K562 (cell line): Measurements from ENCODE around the gene STX1B. TPM values are rescaled to one million over a fixed set of nuclear protein-coding genes. Genes with fewer than 3 reads are reported as not detected.

Experiments used
- ARID1B ChIP-seq: fragments of 450-650 bp; IDR thresholded peaks from 2 replicates; pipeline ENCODE4 v1.6.1; 2016; ENCODE audit warnings: antibody characterized with exemption, mild to moderate bottlenecking, inconsistent platforms
- BCL6 ChIP-seq: fragments of 250-450 bp; sonication (Bioruptor Pico); IDR thresholded peaks from 2 replicates; pipeline ENCODE4 v1.4.0; 2020
- BCOR ChIP-seq: fragments of 450-650 bp; IDR thresholded peaks from 2 replicates; pipeline ENCODE4 v1.6.1; 2016
- BRF2 ChIP-seq: IDR thresholded peaks from 3 replicates; pipeline ENCODE4 v1.6.1; 2011; ENCODE audit warnings: borderline replicate concordance, mild to moderate bottlenecking; ENCODE audit not compliant: insufficient read length, insufficient read depth
- CHAMP1 ChIP-seq: fragments of 450-650 bp; IDR thresholded peaks from 2 replicates; pipeline ENCODE4 v1.6.1; 2016; ENCODE audit warnings: mild to moderate bottlenecking
- FOXJ2 ChIP-seq: fragments of 200-800 bp; sonication (Bioruptor generic); IDR thresholded peaks from 2 replicates; pipeline ENCODE4 v1.6.1; 2016; ENCODE audit warnings: missing genetic modification characterization, missing compliant biosample characterization
- GTF2A2 ChIP-seq: IDR thresholded peaks from 2 replicates; pipeline ENCODE4 v1.6.1; 2016; ENCODE audit warnings: mild to moderate bottlenecking, missing genetic modification characterization, missing compliant biosample characterization
- HNRNPK ChIP-seq: fragments of 200-400 bp; formaldehyde crosslinking; IDR thresholded peaks from one replicate; pipeline ENCODE4 v1.6.1; 2018; ENCODE audit warnings: mild to moderate bottlenecking, low read depth, low read length; ENCODE audit not compliant: poor library complexity, severe bottlenecking
- PTBP1 ChIP-seq: fragments of 200-400 bp; formaldehyde crosslinking; IDR thresholded peaks from 2 replicates; pipeline ENCODE4 v1.6.1; 2017; ENCODE audit warnings: low read depth, low read length
- RBM22 ChIP-seq: fragments of 200-400 bp; formaldehyde crosslinking; IDR thresholded peaks from 2 replicates; pipeline ENCODE4 v1.6.1; 2018; ENCODE audit warnings: low read length, low read depth; ENCODE audit not compliant: poor library complexity, severe bottlenecking
- ZNF354B ChIP-seq: fragments of 250-450 bp; sonication (Bioruptor Pico); IDR thresholded peaks from 2 replicates; pipeline ENCODE4 v1.4.0; 2020
- ZNF830 ChIP-seq: fragments of 250-450 bp; sonication (Bioruptor Pico); IDR thresholded peaks from 2 replicates; pipeline ENCODE4 v1.5.0; 2021; ENCODE audit warnings: mild to moderate bottlenecking
- polyA plus RNA-seq, 8 experiments: library from polyadenylated mRNA; depleted of rRNA in 4 of 8; stranded (reverse) in 5 of 8; unstranded in 3 of 8; fragments of >200 nt; fragmentation: Nextera tagmentation in 2 of 8; fragmentation: Illumina TruSeq in 1 of 8; extraction: Ambion mirVana in 2 of 8; extraction: Trizol in 1 of 8; gene quantifications; 2 replicates each; pipeline versions ENCODE4 v1.2.1 to v1.2.3, GENCODE V29; 2011 to 2014; ENCODE audit warnings: inconsistent platforms in 1 of 8, missing spikeins in 1 of 8
- total RNA-seq, 7 experiments: library from RNA; depleted of rRNA in 6 of 7; stranded (reverse); fragments of >200 nt in 6 of 7; fragmentation: Illumina TruSeq in 2 of 7; extraction: Trizol in 2 of 7; gene quantifications; 2 replicates each; pipeline versions ENCODE4 v1.2.1 to v1.2.3, GENCODE V29; 2011 to 2021; ENCODE audit warnings: low replicate concordance in 1 of 7
- TF ChIP-seq, protein P1 (sequence below), 2 experiments: IDR thresholded peaks; 2 replicates each; pipeline ENCODE4 v1.6.1; 2011; ENCODE audit warnings: borderline replicate concordance in 1 of 2, control low read depth in 1 of 2, low read depth in 1 of 2, low read length in 1 of 2, mild to moderate bottlenecking in 1 of 2, mixed read lengths in 1 of 2, moderate library complexity in 1 of 2; ENCODE audit not compliant: insufficient read depth in 1 of 2, insufficient read length in 1 of 2, poor library complexity in 1 of 2, severe bottlenecking in 1 of 2; ENCODE audit errors: extremely low read depth in 1 of 2
- TF ChIP-seq, protein P2 (sequence below), 2 experiments: fragments of 450-650 bp; IDR thresholded peaks; 2 replicates each; pipeline ENCODE4 v1.6.1; 2018; ENCODE audit warnings: mild to moderate bottlenecking in 2 of 2, low read depth in 1 of 2; ENCODE audit not compliant: partially characterized antibody in 2 of 2

STX1B gene
- total and polyA plus RNA-seq, 9 of the 15 experiments (the other 6 are each of a cell fraction or from before 2014, with no cell fraction given): 0.07 to 2.5 (median 0.86) TPM

DNA sequence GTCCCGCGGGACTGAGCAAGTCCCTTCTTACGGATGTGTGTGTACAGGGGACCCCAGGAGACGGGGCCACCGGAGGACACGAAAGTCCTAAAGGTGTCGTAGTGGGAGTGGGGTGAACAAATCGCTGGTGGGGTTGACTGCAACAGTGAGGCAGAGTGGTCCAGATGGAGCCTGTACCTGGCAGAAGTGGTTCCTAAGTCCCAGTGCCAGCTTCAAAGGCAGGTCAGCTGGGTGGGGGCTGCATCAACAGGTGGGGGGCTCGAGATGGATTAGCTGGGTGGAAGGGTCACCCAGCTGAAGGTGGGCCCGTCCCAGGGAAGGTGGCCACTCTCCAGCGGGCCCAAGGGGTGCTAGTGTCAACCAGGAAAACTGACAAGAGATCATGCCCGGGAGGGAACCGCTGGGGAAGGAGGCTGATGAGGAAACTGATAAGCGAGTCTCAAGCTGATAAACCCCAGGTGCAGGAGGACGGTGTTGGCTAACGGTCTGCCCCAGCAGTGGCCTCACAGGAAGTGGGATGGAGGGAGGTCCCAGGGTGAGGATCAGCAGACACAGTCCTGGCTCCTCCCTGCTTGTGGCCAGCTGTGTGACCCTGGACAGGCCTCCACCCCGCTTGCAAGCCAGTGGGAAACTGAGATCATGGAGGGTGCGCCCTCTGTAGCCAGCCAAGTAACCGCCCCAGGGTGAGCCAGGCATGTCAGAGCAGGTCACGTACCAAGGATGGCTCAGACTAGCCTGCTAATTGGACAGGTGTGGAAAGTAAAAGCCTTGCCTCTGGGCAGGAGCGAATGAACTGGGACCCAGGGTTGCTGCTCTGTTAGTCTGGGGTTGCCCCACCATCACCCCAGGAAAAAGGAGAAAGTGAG is 60.6 kb downstream of the STX1B start (continued):
- TF ChIP-seq ARID1B (peak; percentile 87), HNRNPK (no peak), BRF2 (no peak), BCOR (peak; percentile 44), ZNF354B (CRISPR knock-in tag) (no peak), RBM22 (no peak), BCL6 (no peak), GTF2A2 (tag) (no peak), CHAMP1 (no peak), FOXJ2 (no peak), PTBP1 (no peak), ZNF830 (CRISPR knock-in tag) (peak; percentile 74; the same call in 1 of the 2 replicates)
- TF ChIP-seq, protein P1, sequence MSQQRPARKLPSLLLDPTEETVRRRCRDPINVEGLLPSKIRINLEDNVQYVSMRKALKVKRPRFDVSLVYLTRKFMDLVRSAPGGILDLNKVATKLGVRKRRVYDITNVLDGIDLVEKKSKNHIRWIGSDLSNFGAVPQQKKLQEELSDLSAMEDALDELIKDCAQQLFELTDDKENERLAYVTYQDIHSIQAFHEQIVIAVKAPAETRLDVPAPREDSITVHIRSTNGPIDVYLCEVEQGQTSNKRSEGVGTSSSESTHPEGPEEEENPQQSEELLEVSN (IDR thresholded peaks at IDR 0.05; ENCODE audit: borderline replicate concordance in 1 of 2, extremely low read depth in 1 of 2, insufficient read depth in 1 of 2, insufficient read length in 1 of 2, low read depth in 1 of 2, low read length in 1 of 2, poor library complexity in 1 of 2, severe bottlenecking in 1 of 2): no peak
- TF ChIP-seq, protein P2, sequence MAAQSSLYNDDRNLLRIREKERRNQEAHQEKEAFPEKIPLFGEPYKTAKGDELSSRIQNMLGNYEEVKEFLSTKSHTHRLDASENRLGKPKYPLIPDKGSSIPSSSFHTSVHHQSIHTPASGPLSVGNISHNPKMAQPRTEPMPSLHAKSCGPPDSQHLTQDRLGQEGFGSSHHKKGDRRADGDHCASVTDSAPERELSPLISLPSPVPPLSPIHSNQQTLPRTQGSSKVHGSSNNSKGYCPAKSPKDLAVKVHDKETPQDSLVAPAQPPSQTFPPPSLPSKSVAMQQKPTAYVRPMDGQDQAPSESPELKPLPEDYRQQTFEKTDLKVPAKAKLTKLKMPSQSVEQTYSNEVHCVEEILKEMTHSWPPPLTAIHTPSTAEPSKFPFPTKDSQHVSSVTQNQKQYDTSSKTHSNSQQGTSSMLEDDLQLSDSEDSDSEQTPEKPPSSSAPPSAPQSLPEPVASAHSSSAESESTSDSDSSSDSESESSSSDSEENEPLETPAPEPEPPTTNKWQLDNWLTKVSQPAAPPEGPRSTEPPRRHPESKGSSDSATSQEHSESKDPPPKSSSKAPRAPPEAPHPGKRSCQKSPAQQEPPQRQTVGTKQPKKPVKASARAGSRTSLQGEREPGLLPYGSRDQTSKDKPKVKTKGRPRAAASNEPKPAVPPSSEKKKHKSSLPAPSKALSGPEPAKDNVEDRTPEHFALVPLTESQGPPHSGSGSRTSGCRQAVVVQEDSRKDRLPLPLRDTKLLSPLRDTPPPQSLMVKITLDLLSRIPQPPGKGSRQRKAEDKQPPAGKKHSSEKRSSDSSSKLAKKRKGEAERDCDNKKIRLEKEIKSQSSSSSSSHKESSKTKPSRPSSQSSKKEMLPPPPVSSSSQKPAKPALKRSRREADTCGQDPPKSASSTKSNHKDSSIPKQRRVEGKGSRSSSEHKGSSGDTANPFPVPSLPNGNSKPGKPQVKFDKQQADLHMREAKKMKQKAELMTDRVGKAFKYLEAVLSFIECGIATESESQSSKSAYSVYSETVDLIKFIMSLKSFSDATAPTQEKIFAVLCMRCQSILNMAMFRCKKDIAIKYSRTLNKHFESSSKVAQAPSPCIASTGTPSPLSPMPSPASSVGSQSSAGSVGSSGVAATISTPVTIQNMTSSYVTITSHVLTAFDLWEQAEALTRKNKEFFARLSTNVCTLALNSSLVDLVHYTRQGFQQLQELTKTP (IDR thresholded peaks at IDR 0.05; ENCODE audit: low read depth in 1 of 2, partially characterized antibody in 2 of 2): peak in 1 of 2 experiments; percentile 36
